ENCODE results near the gene ZDHHC22. TPM values are rescaled to one million over a fixed set of nuclear protein-coding genes. Genes with fewer than 3 reads are reported as not detected.

The ZDHHC22 gene
- total and polyA plus RNA-seq, 2 experiments from 2014 or later, result 17.6 to 32.1 TPM

- H4K20me1 ChIP-seq (replicated peaks; ENCODE audit: insufficient read depth), result no peaks in the 10 kb centered on the region
- Mint-ChIP-seq H3K36me3 (ENCODE audit: low read depth) (no peaks in the 10 kb centered on the region), H3K4me1 (peaks cover 38% of the 10 kb centered on the region), H3K27me3 (ENCODE audit: insufficient read depth, low read depth, poor library complexity) (peaks cover 18% of the 10 kb centered on the region), H3K9me3 (no peaks in the 10 kb centered on the region), H3K4me3 (no peak overlapping the region), H3K27ac (0 out of 2 replicates have a peak overlapping the region, but pooled peaks have one; percentile 47)
- TF ChIP-seq CTCF (conservative IDR thresholded peaks at IDR 0.05; ENCODE audit: low read depth in 2 of 2) (no peak), EZH2 (IDR thresholded peaks at IDR 0.05; ENCODE audit: low read depth, unreplicated experiment) (no peak)
- peak overlapping the region; percentile 19; the same call in 1 of the 2 replicates for H3K27ac ChIP-seq (ENCODE audit: low read depth)
- DNase-seq (ENCODE audit: low spot score) (no peak), ATAC-seq (peak; percentile 12; the same call in 2 of the 3 replicates)
- peak overlapping the region; percentile 99; the same call in 1 of the 2 replicates for H2AFZ ChIP-seq
- 0 out of 2 replicates have a peak, but pooled peaks cover 2% of the 10 kb centered on the region for H3F3A ChIP-seq (replicated peaks; ENCODE audit: low read depth)
- H3K4me2 ChIP-seq, result peak overlapping the region; percentile 72; the same call in 1 of the 2 replicates
- no peaks in the 10 kb centered on the region for H3K27me3 ChIP-seq (ENCODE audit: insufficient read depth)
- H3K4me1 ChIP-seq (ENCODE audit: insufficient read depth), result peaks cover 18% of the 10 kb centered on the region
- H3K4me3 ChIP-seq, result peak overlapping the region; percentile 32; the same call in 1 of the 2 replicates
- no peaks in the 10 kb centered on the region for H3K79me2 ChIP-seq (replicated peaks; ENCODE audit: insufficient read depth)
- H3K36me3 ChIP-seq (ENCODE audit: insufficient read depth), result no peaks in the 10 kb centered on the region
- H3K9me2 ChIP-seq (ENCODE audit: insufficient read depth), result no peaks in the 10 kb centered on the region
Observed at GRCh38 chr14:77157740-77158139, 16.1 kb upstream of the ZDHHC22 start.

- Mint-ChIP-seq H3K27me3 (ENCODE audit: insufficient read depth, low read depth, poor library complexity) (peaks cover 19% of the 10 kb centered on the region), H3K36me3 (ENCODE audit: low read depth) (no peaks in the 10 kb centered on the region), H3K27ac (no peak overlapping the region), H3K4me1 (peaks cover 47% of the 10 kb centered on the region), H3K4me3 (no peak overlapping the region), H3K9me3 (no peaks in the 10 kb centered on the region)
- Histone ChIP-seq H3K4me1 (ENCODE audit: insufficient read depth) (peaks cover 22% of the 10 kb centered on the region), H3K79me2 (replicated peaks; ENCODE audit: insufficient read depth) (no peaks in the 10 kb centered on the region), H3F3A (replicated peaks; ENCODE audit: low read depth) (0 out of 2 replicates have a peak, but pooled peaks cover 2% of the 10 kb centered on the region), H3K36me3 (ENCODE audit: insufficient read depth) (no peaks in the 10 kb centered on the region), H3K4me2 (no peak overlapping the region), H2AFZ (no peak overlapping the region), H4K20me1 (replicated peaks; ENCODE audit: insufficient read depth) (no peaks in the 10 kb centered on the region), H3K9me2 (ENCODE audit: insufficient read depth) (no peaks in the 10 kb centered on the region), H3K27ac (ENCODE audit: low read depth) (no peak overlapping the region), H3K27me3 (ENCODE audit: insufficient read depth) (no peaks in the 10 kb centered on the region), H3K4me3 (no peak overlapping the region)
- ATAC-seq (no peak), DNase-seq (ENCODE audit: low spot score) (no peak)
- TF ChIP-seq EZH2phosphoT487 (IDR thresholded peaks at IDR 0.05; ENCODE audit: unreplicated experiment), result no peak
- no peak for TF ChIP-seq CTCF (conservative IDR thresholded peaks at IDR 0.05; ENCODE audit: low read depth in 2 of 2)
- TF ChIP-seq ZNF462 (CRISPR knock-in tag; IDR thresholded peaks at IDR 0.05), result no peak
- TF ChIP-seq STAT1 (IDR thresholded peaks at IDR 0.05; ENCODE audit: unreplicated experiment), result no peak
- TF ChIP-seq POLR2AphosphoS5 (IDR thresholded peaks at IDR 0.05; ENCODE audit: low read depth), result no peak
- TF ChIP-seq NANOG (IDR thresholded peaks at IDR 0.05; ENCODE audit: borderline replicate concordance), result no peak
- TF ChIP-seq ETS1 (IDR thresholded peaks at IDR 0.05), result no peak
- no peak for TF ChIP-seq CREB1 (CRISPR knock-in tag; IDR thresholded peaks at IDR 0.05; ENCODE audit: low read depth)
Observed at GRCh38 chr14:77155083-77155482, 13.5 kb upstream of the ZDHHC22 start.
